Umbilical cord (tissue), 2 donors: ENCODE results near the gene AP1S3. TPM values are rescaled to one million over a fixed set of nuclear protein-coding genes. Genes with fewer than 3 reads are reported as not detected.

Experiments used
- DNase-seq: peaks from one replicate; pipeline ENCODE4 v3.0.0-alpha.2; 2015; ENCODE audit warnings: low spot score
- total RNA-seq: library from RNA; depleted of rRNA; stranded (reverse); fragments of >200 nt; gene quantifications from one replicate; pipeline ENCODE4 v1.2.3, GENCODE V29; 2014; ENCODE audit warnings: low replicate concordance; ENCODE audit not compliant: insufficient read depth

AP1S3 gene
- total RNA-seq, 1 donor from 2014 or later: 6.3 TPM

DNA sequence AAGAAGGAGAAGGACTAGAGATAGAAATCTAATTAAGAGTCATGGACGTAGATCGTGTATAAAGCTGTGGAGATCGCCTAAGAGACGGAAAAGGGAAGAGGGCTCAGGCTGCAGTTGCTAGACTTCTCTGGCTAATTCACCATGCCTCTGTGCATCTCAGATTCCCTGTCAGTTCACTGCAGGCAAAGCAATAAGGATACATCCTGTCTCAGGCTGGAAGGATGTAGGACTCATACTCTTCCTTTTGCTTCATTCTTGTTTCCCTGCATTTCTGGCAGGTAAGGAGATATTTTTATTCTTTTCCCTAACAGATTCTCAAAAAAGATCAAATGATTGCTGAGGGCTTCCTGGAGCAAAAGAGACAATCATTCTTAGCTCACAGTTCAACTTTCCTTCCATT is 112.5 kb downstream of the AP1S3 start:
- no peak for DNase-seq

DNA sequence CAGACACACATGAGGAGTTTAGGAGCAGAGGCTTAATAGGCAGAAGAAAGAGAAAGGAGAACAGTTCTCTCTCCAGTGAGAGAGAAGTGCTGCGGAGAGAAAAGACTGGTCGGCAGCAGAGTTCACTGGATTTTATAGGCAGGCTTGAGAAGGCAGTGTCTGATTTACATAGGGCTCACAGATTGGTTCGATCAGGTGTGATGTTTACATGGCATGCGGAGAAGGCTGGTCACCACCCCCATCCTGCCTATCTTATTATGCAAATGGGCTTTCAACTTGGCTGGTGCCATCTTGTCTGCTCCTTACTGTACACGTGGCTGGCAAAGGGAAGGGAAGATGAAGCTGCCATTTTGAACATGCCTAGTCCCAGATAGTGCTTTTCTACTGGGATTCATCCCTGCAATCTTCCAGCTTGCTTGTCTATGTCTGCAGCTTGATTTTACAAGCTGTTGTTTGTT is 113.4 kb downstream of the AP1S3 start:
- DNase-seq: no peak

DNA sequence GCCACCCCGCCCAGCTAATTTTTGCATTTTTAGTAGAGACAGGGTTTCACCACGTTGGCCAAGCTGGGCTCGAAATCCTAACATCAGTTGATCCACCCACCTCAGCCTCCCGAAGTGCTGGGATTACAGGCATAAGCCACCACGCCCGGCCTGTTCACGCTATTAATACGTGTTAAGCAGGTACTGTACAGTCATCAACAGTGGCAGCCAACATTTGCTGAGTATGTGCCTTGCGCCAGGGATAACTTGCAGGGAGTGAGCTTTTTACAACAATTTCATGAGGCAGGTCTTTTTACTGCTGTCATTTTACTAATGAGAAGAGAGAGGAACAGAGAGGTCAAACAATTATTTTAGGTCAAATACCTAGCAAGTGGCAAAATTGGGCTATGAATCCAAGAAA is 115.2 kb downstream of the AP1S3 start:
- no peak for DNase-seq

DNA sequence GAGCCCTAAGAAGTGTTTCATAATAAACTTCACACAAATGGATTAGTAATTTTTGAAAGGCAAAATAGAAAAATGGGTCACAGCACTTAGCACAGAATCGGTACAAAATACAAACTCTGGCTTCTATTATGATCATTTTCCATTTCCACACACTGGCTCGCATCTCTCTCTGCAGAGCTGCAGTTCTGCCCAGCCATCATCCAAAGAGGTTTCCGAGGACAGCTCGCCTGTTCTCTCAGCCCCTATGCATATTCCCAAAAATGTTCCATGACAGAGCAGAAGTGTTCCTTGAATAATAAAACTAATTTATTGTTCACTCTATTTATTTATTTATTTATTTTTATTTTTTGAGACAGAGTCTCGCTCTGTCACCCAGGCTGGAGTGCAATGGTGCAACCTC is 115.6 kb downstream of the AP1S3 start:
- DNase-seq: no peak

DNA sequence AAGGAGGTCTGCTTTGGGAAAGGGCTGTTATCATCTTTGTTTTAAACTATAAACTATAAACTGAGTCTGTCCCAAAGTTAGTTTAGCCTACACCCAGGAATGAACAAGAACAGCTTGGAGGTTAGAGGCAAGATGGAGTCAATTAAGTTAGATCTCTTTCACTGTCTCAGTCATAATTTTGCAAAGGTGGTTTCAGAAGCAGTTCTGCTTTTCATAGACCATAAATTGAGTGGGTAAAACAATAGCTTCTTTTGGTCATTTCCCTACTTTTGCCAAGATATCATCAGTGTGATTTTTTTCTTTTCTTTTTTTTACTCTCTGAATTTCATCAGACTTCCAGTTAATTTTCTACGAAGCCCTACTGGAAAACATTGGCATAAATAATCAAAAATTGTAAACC is 117.0 kb downstream of the AP1S3 start:
- no peak for DNase-seq

DNA sequence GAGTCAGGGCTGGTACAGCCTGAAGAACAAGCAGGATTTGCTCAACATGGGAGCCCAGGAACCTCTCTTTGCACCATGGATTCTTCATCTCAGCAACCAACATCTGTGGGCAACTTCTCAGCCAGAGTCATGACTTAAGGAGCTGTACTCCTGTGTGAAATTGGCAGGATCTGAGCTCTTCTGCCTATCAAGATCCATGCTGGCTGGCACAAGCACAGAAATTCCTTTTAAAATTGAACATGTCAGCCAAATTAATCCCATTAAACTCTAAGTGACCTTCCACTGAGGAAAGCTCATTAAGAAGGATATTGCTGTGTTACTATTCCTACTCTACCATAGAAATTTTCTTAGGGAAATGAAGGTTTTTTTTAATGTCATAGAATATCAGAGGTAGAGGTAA is 124.7 kb downstream of the AP1S3 start:
- DNase-seq: no peak

DNA sequence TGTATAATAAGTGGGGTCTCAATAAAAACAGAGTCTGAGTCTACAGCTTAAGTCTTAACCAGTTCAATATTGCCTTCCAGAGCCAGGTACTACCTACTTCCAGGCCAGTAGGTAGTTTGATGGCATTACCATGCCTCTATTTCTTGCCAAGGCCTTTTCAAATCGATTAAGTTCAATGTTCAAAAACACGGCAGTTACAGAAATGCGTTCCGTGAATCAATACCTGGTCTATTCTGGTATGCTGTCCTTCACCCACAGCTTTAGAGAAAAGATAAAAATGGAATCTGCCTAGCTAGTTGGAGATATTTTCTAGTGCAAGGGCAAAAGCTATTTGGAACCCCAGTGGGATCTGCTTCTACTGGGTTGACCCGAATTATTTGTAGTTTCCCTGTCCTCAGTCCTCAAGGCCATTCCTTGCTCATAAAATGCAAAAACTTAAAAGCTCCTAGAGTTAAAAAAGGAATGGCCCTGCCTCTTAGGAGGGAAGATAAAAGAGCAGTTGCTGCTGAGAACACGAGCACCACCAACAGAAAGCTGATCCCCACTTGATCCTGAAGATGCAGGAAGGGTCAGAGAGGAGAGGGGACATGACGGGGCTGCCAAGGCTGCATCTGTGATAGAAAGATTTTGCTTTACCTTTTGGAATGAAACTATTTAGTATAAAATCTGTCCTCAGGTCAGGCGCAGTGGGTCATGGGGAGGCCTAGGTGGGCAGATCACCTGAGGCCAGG is 125.6 kb downstream of the AP1S3 start:
- no peak for DNase-seq

Other genes with a start within 250 kb of the AP1S3 start
- gene SCG2, start 235.2 kb downstream of the AP1S3 start, total RNA-seq: 90.3 TPM
- 99.7 TPM for gene WDFY1, start 107.8 kb upstream of the AP1S3 start, total RNA-seq
- 20.2 TPM for gene MRPL44, start 119.9 kb upstream of the AP1S3 start, total RNA-seq
- 266 TPM for gene SERPINE2, start 201.7 kb upstream of the AP1S3 start, total RNA-seq